H1 (cell line): Measurements from ENCODE around the gene ELOVL3. TPM values are rescaled to one million over a fixed set of nuclear protein-coding genes. Genes with fewer than 3 reads are reported as not detected.

ENCODE experiments used
- CTCF ChIA-PET: fragments of 300-600 bp; sonication (Branson Sonifier 250); formaldehyde crosslinking; loops from one replicate; lab custom pipeline; 2021; ENCODE audit not compliant: partially characterized antibody; lab: Charles Lee
- POLR2A ChIA-PET: fragments of 300-600 bp; sonication (Branson Sonifier 250); formaldehyde crosslinking; loops from one replicate; lab custom pipeline; 2021; ENCODE audit warnings: inconsistent platforms; ENCODE audit not compliant: partially characterized antibody; lab: Charles Lee
- DNase-seq, 2 experiments: peaks; one replicate each; pipeline versions ENCODE4 v3.0.0 to v3.0.0-alpha.2; 2010 to 2022; ENCODE audit warnings: low spot score in 2 of 2, low read depth in 1 of 2, mixed read lengths in 1 of 2
- FAIRE-seq: peaks from 2 replicates; lab custom pipeline; 2011; peaks lifted over from hg19 to GRCh38; lab: Jason Lieb, UNC
- H2AFZ ChIP-seq: 2 replicates; pipeline ENCODE4 v1.8.1; 2012; ENCODE audit warnings: low read length, inconsistent platforms
- H2AK5ac ChIP-seq: 2 replicates; pipeline ENCODE4 v1.6.1; 2013; ENCODE audit warnings: low read depth, low read length
- H2BK120ac ChIP-seq: replicated peaks from 2 replicates; pipeline ENCODE3; 2013; ENCODE audit warnings: low read depth, low read length, inconsistent platforms
- H2BK12ac ChIP-seq: 2 replicates; pipeline ENCODE4 v1.6.1; 2013; ENCODE audit warnings: low read depth, low read length
- H2BK15ac ChIP-seq: 2 replicates; pipeline ENCODE4 v1.6.1; 2013; ENCODE audit warnings: low read length
- H2BK20ac ChIP-seq: 2 replicates; pipeline ENCODE4 v1.6.1; 2013; ENCODE audit warnings: low read length
- H2BK5ac ChIP-seq: 2 replicates; pipeline ENCODE4 v1.6.1; 2013; ENCODE audit warnings: low read depth, low read length
- H3K14ac ChIP-seq: 2 replicates; pipeline ENCODE4 v1.6.1; 2013; ENCODE audit warnings: inconsistent platforms; ENCODE audit not compliant: insufficient read length
- H3K18ac ChIP-seq: 2 replicates; pipeline ENCODE4 v1.6.1; 2013; ENCODE audit warnings: low read length; ENCODE audit errors: extremely low read depth
- H3K23ac ChIP-seq: 2 replicates; pipeline ENCODE4 v1.6.1; 2013; ENCODE audit warnings: inconsistent platforms; ENCODE audit not compliant: insufficient read length
- H3K23me2 ChIP-seq: 2 replicates; pipeline ENCODE4 v1.6.1; 2013; ENCODE audit warnings: low read depth, low read length
- H3K27ac ChIP-seq: 2 replicates; pipeline ENCODE4 v1.6.1; 2011; ENCODE audit warnings: low read depth, low read length, inconsistent platforms
- H3K27me3 ChIP-seq, 4 experiments: replicated peaks in 1 of 4; 1 replicate in 1 of 4; 2 replicates in 3 of 4; pipeline versions ENCODE4 v1.6.1 to v1.8.1; 2011 to 2013; ENCODE audit warnings: low read length in 3 of 4, mild to moderate bottlenecking in 3 of 4, inconsistent platforms in 2 of 4, mixed read lengths in 2 of 4, moderate library complexity in 1 of 4; ENCODE audit not compliant: control insufficient read depth in 3 of 4, insufficient read depth in 3 of 4; ENCODE audit errors: extremely low read depth in 1 of 4
- H3K36me3 ChIP-seq, 4 experiments: 2 replicates each; pipeline versions ENCODE4 v1.6.1 to v1.8.1; 2011 to 2013; ENCODE audit warnings: mild to moderate bottlenecking in 4 of 4, low read length in 3 of 4, moderate library complexity in 2 of 4, control low read depth in 1 of 4, inconsistent platforms in 1 of 4; ENCODE audit not compliant: insufficient read depth in 4 of 4, control insufficient read depth in 2 of 4
- H3K4ac ChIP-seq: replicated peaks from 2 replicates; pipeline ENCODE3; 2013; ENCODE audit warnings: low read length, low read depth, mixed read lengths, inconsistent platforms; ENCODE audit not compliant: insufficient read length
- H3K4me1 ChIP-seq, 4 experiments: replicated peaks in 1 of 4; 1 replicate in 1 of 4; 2 replicates in 3 of 4; pipeline versions ENCODE4 v1.6.1 to v1.8.1; 2011 to 2013; ENCODE audit warnings: low read length in 3 of 4, inconsistent platforms in 2 of 4, mixed read lengths in 1 of 4; ENCODE audit not compliant: insufficient read depth in 4 of 4, control insufficient read depth in 3 of 4
- H3K4me2 ChIP-seq, 2 experiments: 2 replicates each; pipeline versions ENCODE4 v1.6.1 to v1.8.1; 2011 to 2013; ENCODE audit warnings: low read depth in 2 of 2, low read length in 2 of 2, control low read depth in 1 of 2, inconsistent platforms in 1 of 2, mild to moderate bottlenecking in 1 of 2; ENCODE audit not compliant: insufficient read depth in 1 of 2
- H3K4me3 ChIP-seq, 4 experiments: fragments of 200-600, 300-600 bp in 1 of 4; sonication (generic), shearing (Covaris generic), sonication (Bioruptor Twin) in 1 of 4; 2 replicates each; pipeline versions ENCODE4 v1.5.1 to v1.8.1; 2011 to 2016; ENCODE audit warnings: low read length in 4 of 4, low read depth in 3 of 4, control low read depth in 2 of 4, inconsistent platforms in 2 of 4, mild to moderate bottlenecking in 2 of 4, mixed read lengths in 1 of 4, moderate library complexity in 1 of 4; ENCODE audit not compliant: insufficient read depth in 2 of 4; ENCODE audit errors: extremely low read depth in 1 of 4
- H3K56ac ChIP-seq: replicated peaks from 2 replicates; pipeline ENCODE3; 2013; ENCODE audit warnings: low read depth, mild to moderate bottlenecking, mixed read lengths, low read length, inconsistent platforms; ENCODE audit not compliant: insufficient read length
- H3K79me1 ChIP-seq: 2 replicates; pipeline ENCODE4 v1.6.1; 2013; ENCODE audit warnings: low read depth, low read length, control low read depth
- H3K79me2 ChIP-seq, 2 experiments: 2 replicates each; pipeline versions ENCODE4 v1.6.1 to v1.8.1; 2012 to 2013; ENCODE audit warnings: low read length in 2 of 2, mild to moderate bottlenecking in 2 of 2, inconsistent platforms in 1 of 2; ENCODE audit not compliant: insufficient read depth in 2 of 2, control insufficient read depth in 1 of 2
- H3K9ac ChIP-seq, 4 experiments: replicated peaks in 1 of 4; 1 replicate in 1 of 4; 2 replicates in 3 of 4; pipeline versions ENCODE4 v1.6.1 to v1.8.1; 2011 to 2013; ENCODE audit warnings: low read depth in 3 of 4, low read length in 3 of 4, control low read depth in 2 of 4, mild to moderate bottlenecking in 2 of 4, moderate library complexity in 2 of 4, inconsistent platforms in 1 of 4; ENCODE audit errors: extremely low read depth in 1 of 4
- H3K9me3 ChIP-seq, 2 experiments: 2 replicates each; pipeline versions ENCODE4 v1.6.1 to v1.8.1; 2012 to 2013; ENCODE audit warnings: mild to moderate bottlenecking in 2 of 2, moderate library complexity in 2 of 2, control low read depth in 1 of 2, inconsistent platforms in 1 of 2, low read depth in 1 of 2, low read length in 1 of 2, mixed read lengths in 1 of 2; ENCODE audit not compliant: insufficient read depth in 2 of 2
- H4K20me1 ChIP-seq, 2 experiments: replicated peaks in 1 of 2; 2 replicates each; pipeline versions ENCODE3 to v1.8.1; 2011 to 2013; ENCODE audit warnings: inconsistent platforms in 2 of 2, low read length in 2 of 2, mild to moderate bottlenecking in 1 of 2; ENCODE audit not compliant: insufficient read depth in 2 of 2, control insufficient read depth in 1 of 2
- H4K5ac ChIP-seq: 2 replicates; pipeline ENCODE4 v1.6.1; 2013; ENCODE audit warnings: low read length, low read depth, mixed read lengths, inconsistent platforms; ENCODE audit not compliant: insufficient read length
- H4K8ac ChIP-seq: 2 replicates; pipeline ENCODE4 v1.8.0; 2013; ENCODE audit warnings: mild to moderate bottlenecking, moderate library complexity, low read length, inconsistent platforms; ENCODE audit not compliant: insufficient read depth; ENCODE audit errors: extremely low read depth
- H4K91ac ChIP-seq: replicated peaks from 2 replicates; pipeline ENCODE3; 2013; ENCODE audit warnings: low read length, mixed read lengths, inconsistent platforms; ENCODE audit not compliant: insufficient read length
- BRCA1 ChIP-seq: IDR thresholded peaks from 2 replicates; pipeline ENCODE4 v1.6.1; 2012; ENCODE audit warnings: low read depth, low read length, improper control_type of control experiment
- CBX8 ChIP-seq: fragments of 300-800, 300-1000 bp; sonication (generic); IDR thresholded peaks from 2 replicates; pipeline ENCODE4 v1.7.1; 2016; ENCODE audit warnings: low read depth, low read length, borderline replicate concordance
- CREB1 ChIP-seq: IDR thresholded peaks from 2 replicates; pipeline ENCODE4 v1.6.1; 2012; ENCODE audit warnings: inconsistent platforms
- EGR1 ChIP-seq: IDR thresholded peaks from 2 replicates; pipeline ENCODE4 v1.6.1; 2011; ENCODE audit warnings: low read depth, low read length, borderline replicate concordance
- KDM4A ChIP-seq: IDR thresholded peaks from one replicate; pipeline ENCODE4 v1.7.1; 2012; ENCODE audit warnings: low read depth, mild to moderate bottlenecking, moderate library complexity, low read length, inconsistent platforms; ENCODE audit not compliant: severe bottlenecking
- KDM5A ChIP-seq: fragments of 200-600 bp; IDR thresholded peaks from 2 replicates; pipeline ENCODE4 v1.7.1; 2012; ENCODE audit warnings: mild to moderate bottlenecking, low read length, inconsistent platforms, mixed read lengths
- MAFK ChIP-seq: IDR thresholded peaks from 2 replicates; pipeline ENCODE4 v1.6.1; 2012; ENCODE audit warnings: low read depth, mild to moderate bottlenecking, improper control_type of control experiment, low read length
- POU5F1 ChIP-seq: IDR thresholded peaks from 2 replicates; pipeline ENCODE4 v1.6.1; 2011; ENCODE audit warnings: low read depth, mild to moderate bottlenecking, low read length, moderate library complexity
- RAD21 ChIP-seq, 2 experiments: IDR thresholded peaks in 1 of 2; conservative IDR thresholded peaks in 1 of 2; 2 replicates each; pipeline ENCODE4 v1.6.1; 2011; ENCODE audit warnings: low read depth in 2 of 2, low read length in 2 of 2, improper control_type of control experiment in 1 of 2, inconsistent platforms in 1 of 2, mild to moderate bottlenecking in 1 of 2, moderate library complexity in 1 of 2
- SIN3A ChIP-seq, 2 experiments: IDR thresholded peaks in 1 of 2; conservative IDR thresholded peaks in 1 of 2; 2 replicates each; pipeline ENCODE4 v1.6.1; 2011 to 2012; ENCODE audit warnings: low read length in 2 of 2, improper control_type of control experiment in 1 of 2, low read depth in 1 of 2, mild to moderate bottlenecking in 1 of 2
- SIX5 ChIP-seq: IDR thresholded peaks from 2 replicates; pipeline ENCODE4 v1.6.1; 2011; ENCODE audit warnings: mild to moderate bottlenecking, low read depth, low read length
- TBP ChIP-seq: IDR thresholded peaks from 2 replicates; pipeline ENCODE4 v1.6.1; 2011; ENCODE audit warnings: low read depth, low read length, improper control_type of control experiment
- YY1 ChIP-seq: IDR thresholded peaks from 2 replicates; pipeline ENCODE4 v1.6.1; 2011; ENCODE audit warnings: low read depth, mild to moderate bottlenecking, low read length
- polyA plus RNA-seq, 7 experiments: library from polyadenylated mRNA; depleted of rRNA in 3 of 7; stranded (reverse) in 5 of 7; unstranded in 2 of 7; fragments of >200 nt in 5 of 7; fragments of 200-250 nt in 2 of 7; gene quantifications; 1 replicate in 5 of 7; 2 replicates in 1 of 7; 4 replicates in 1 of 7; pipeline versions ENCODE4 v1.2.1 to v1.2.3, GENCODE V29; 2011 to 2013; ENCODE audit warnings: missing spikeins in 2 of 7, mixed read lengths in 2 of 7
- total RNA-seq: library from RNA; stranded (reverse); fragmentation: NEBNext Ultra II Directional; extraction: Animal tissue kit (Norgen Biotek cat#: 25700); gene quantifications from 2 replicates; pipeline ENCODE4 v1.2.1, GENCODE V29; 2021
- TF ChIP-seq, protein P1 (sequence below): IDR thresholded peaks from 2 replicates; pipeline ENCODE4 v1.6.1; 2011; ENCODE audit warnings: low read length, improper control_type of control experiment

ELOVL3 gene
- total and polyA plus RNA-seq, 2 of the 8 experiments (the other 6 are each of a cell fraction or from before 2014, with no cell fraction given) = 0.27 TPM; not detected in 1

DNA sequence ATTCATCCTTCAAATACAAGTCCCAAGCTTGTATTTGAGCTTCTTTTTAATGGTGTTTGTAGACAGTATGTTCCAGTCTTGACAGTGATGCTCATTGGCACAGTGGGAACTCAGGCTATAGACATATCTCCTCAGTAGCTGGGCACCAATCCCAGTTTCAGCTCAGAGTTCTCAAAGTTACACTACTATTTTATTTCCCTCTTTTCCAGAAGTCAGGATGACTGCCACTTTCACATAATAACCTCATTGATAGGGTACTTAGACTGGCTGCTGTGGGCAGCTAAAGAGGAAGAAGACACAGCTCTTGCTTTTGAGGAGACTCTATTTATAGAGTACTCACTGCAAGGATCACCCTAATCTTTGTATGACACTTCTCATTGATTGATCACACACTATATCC, 21.6 kb downstream of the ELOVL3 start:
- Histone ChIP-seq H2BK15ac (no peak overlapping the region), H4K5ac (no peak overlapping the region), H3K4me3 (no peak overlapping the region), H3K79me2 (peaks cover 0 to 38% of the 10 kb centered on the region in 2 experiments; a peak in 2 of 4 replicates), H3K56ac (no peak overlapping the region), H2BK120ac (no peak overlapping the region), H3K9ac (no peak overlapping the region), H2AK5ac (no peak overlapping the region), H3K23me2 (peaks cover 2% of the 10 kb centered on the region), H3K4me2 (no peak overlapping the region), H3K23ac (no peak overlapping the region), H4K20me1 (peaks cover 5% of the 10 kb centered on the region in 2 experiments), H3K4me1 (peaks cover 2 to 6% (median 4%) of the 10 kb centered on the region in 4 experiments; a peak in 5 of 7 replicates), H3K9me3 (no peaks in the 10 kb centered on the region), H3K18ac (no peak overlapping the region), H2BK5ac (no peak overlapping the region), H3K36me3 (no peaks in the 10 kb centered on the region), H3K27ac (no peak overlapping the region), H4K8ac (no peak overlapping the region), H3K79me1 (peaks cover 9% of the 10 kb centered on the region), H2BK20ac (no peak overlapping the region), H3K4ac (no peak overlapping the region), H2AFZ (no peak overlapping the region), H4K91ac (no peak overlapping the region), H3K27me3 (peaks cover 3 to 9% (median 5%) of the 10 kb centered on the region in 4 experiments), H3K14ac (no peak overlapping the region), H2BK12ac (no peak overlapping the region)
- no peak for FAIRE-seq
- ChIA-PET POLR2A (interaction anchor here (1.0 to 1.2 kb wide), 2 partner anchors 9 to 93 kb away, joined by 3 read pairs; no protein-coding TSS in a partner anchor), CTCF (interaction anchor here (0.6 to 3.0 kb wide), 14 partner anchors 8 to 242 kb away, joined by 3 to 12 read pairs (median 3); no protein-coding TSS in a partner anchor)
- DNase-seq = no peak
- TF ChIP-seq MAFK (no peak), POU5F1 (no peak), BRCA1 (no peak), TBP (no peak), CBX8 (no peak), SIX5 (no peak), KDM4A (no peak), RAD21 (IDR thresholded peaks at IDR 0.05 in 1 of 2, conservative IDR thresholded peaks at IDR 0.05 in 1 of 2; ENCODE audit: low read depth in 2 of 2, low read length in 2 of 2) (no peak), SIN3A (conservative IDR thresholded peaks at IDR 0.05 in 1 of 2, IDR thresholded peaks at IDR 0.05 in 1 of 2; ENCODE audit: low read depth in 1 of 2, low read length in 2 of 2) (no peak), CREB1 (no peak), EGR1 (no peak), KDM5A (no peak), YY1 (no peak)
- TF ChIP-seq, protein P1, sequence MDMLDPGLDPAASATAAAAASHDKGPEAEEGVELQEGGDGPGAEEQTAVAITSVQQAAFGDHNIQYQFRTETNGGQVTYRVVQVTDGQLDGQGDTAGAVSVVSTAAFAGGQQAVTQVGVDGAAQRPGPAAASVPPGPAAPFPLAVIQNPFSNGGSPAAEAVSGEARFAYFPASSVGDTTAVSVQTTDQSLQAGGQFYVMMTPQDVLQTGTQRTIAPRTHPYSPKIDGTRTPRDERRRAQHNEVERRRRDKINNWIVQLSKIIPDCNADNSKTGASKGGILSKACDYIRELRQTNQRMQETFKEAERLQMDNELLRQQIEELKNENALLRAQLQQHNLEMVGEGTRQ = no peak
